Measurements from ENCODE around the gene CCNQ.

- TF ChIP-seq CTCF (IDR thresholded peaks at IDR 0.05; ENCODE audit: insufficient read depth, low read length) (no peak), POLR2AphosphoS5 (IDR thresholded peaks at IDR 0.05; ENCODE audit: low read depth) (no peak)
These were observed 10.0 kb downstream of the CCNQ start for GRCh38 chrX:153588782-153589446.
